Esophagus muscularis mucosa (tissue), 3 donors: Measurements from ENCODE around the gene ACTL8.

ENCODE experiments used
- CTCF ChIP-seq, 3 experiments: fragments of 200-600 bp in 2 of 3; fragments of 450-650 bp in 1 of 3; sonication (generic) in 2 of 3; IDR thresholded peaks; one replicate each; pipeline ENCODE4 v1.5.1; 2017 to 2019; ENCODE audit warnings: antibody characterized with exemption in 3 of 3, mild to moderate bottlenecking in 2 of 3, moderate library complexity in 1 of 3
- EP300 ChIP-seq: sonication (generic); formaldehyde crosslinking; IDR thresholded peaks from one replicate; pipeline ENCODE4 v1.6.1; 2017; ENCODE audit warnings: antibody characterized with exemption

- TF ChIP-seq CTCF (IDR thresholded peaks at IDR 0.05) (no peak), EP300 (no peak)
Measured at GRCh38 chr1:17857109-17857499, 102.0 kb downstream of the ACTL8 start.
